Measurements from ENCODE around the gene VPS8. TPM values are rescaled to one million over a fixed set of nuclear protein-coding genes. Genes with fewer than 3 reads are reported as not detected.

The VPS8 gene
- total RNA-seq, 2 experiments from 2014 or later = 32.7 to 33.7 TPM

- intact Hi-C loops (cut with micrococcal nuclease) = no loop called here
- no peak overlapping the region for H3K27ac Mint-ChIP-seq
- H3K9me3 Mint-ChIP-seq = no peaks in the 10 kb centered on the region
- peaks cover 25% of the 10 kb centered on the region for H3K4me1 Mint-ChIP-seq (ENCODE audit: low read depth)
- no peak overlapping the region for H3K4me3 Mint-ChIP-seq
- peak; percentile 49 for DNase-seq
- no peaks in the 10 kb centered on the region for H3K27me3 Mint-ChIP-seq (ENCODE audit: low read depth)
- CTCF ChIA-PET = interaction anchor here (0.6 to 3.1 kb wide), 4 partner anchors 8 to 18 kb away, joined by 3 to 23 read pairs (median 4); no protein-coding TSS in a partner anchor
- no peaks in the 10 kb centered on the region for H3K36me3 Mint-ChIP-seq (ENCODE audit: low read depth)
Observed at GRCh38 chr3:184786280-184786941, 25.6 kb upstream of the VPS8 start.

- DNase-seq = no peak
Observed at GRCh38 chr3:184788751-184789150, 23.2 kb upstream of the VPS8 start.

GRCh38 chr3:184789314-184789998, 22.5 kb upstream of the VPS8 start:
- CTCF ChIA-PET = interaction anchor here (1.5 kb wide), 1 partner anchor 19 kb away, joined by 3 read pairs; no protein-coding TSS in a partner anchor
- H3K9me3 Mint-ChIP-seq = no peaks in the 10 kb centered on the region

More at GRCh38 chr3:184788751-184789150, 23.2 kb upstream of the VPS8 start:
- Mint-ChIP-seq H3K9me3 (no peaks in the 10 kb centered on the region), H3K4me1 (ENCODE audit: low read depth) (peaks cover 25% of the 10 kb centered on the region), H3K4me3 (no peak overlapping the region), H3K27ac (no peak overlapping the region), H3K36me3 (ENCODE audit: low read depth) (no peaks in the 10 kb centered on the region), H3K27me3 (ENCODE audit: low read depth) (no peaks in the 10 kb centered on the region)
- intact Hi-C loops (cut with micrococcal nuclease) = no loop called here
- CTCF ChIA-PET = no interaction called here

GRCh38 chr3:184791171-184791570, 20.8 kb upstream of the VPS8 start:
- intact Hi-C loops (cut with micrococcal nuclease) = no loop called here
- H3K27me3 Mint-ChIP-seq (ENCODE audit: low read depth) = no peaks in the 10 kb centered on the region
- H3K4me1 Mint-ChIP-seq (ENCODE audit: low read depth) = peaks cover 8% of the 10 kb centered on the region
- H3K36me3 Mint-ChIP-seq (ENCODE audit: low read depth) = no peaks in the 10 kb centered on the region
- no peak for DNase-seq
- no peaks in the 10 kb centered on the region for H3K9me3 Mint-ChIP-seq
- H3K4me3 Mint-ChIP-seq = no peak overlapping the region
- H3K27ac Mint-ChIP-seq = no peak overlapping the region
- CTCF ChIA-PET = interaction anchor here (1.1 to 1.5 kb wide), 2 partner anchors 11 to 17 kb away, joined by 3 read pairs; no protein-coding TSS in a partner anchor

More at GRCh38 chr3:184789314-184789998, 22.5 kb upstream of the VPS8 start:
- H3K36me3 Mint-ChIP-seq (ENCODE audit: low read depth) = no peaks in the 10 kb centered on the region
- no peak overlapping the region for H3K4me3 Mint-ChIP-seq
- H3K27ac Mint-ChIP-seq = no peak overlapping the region
- intact Hi-C loops (cut with micrococcal nuclease) = no loop called here
- peaks cover 25% of the 10 kb centered on the region for H3K4me1 Mint-ChIP-seq (ENCODE audit: low read depth)
- H3K27me3 Mint-ChIP-seq (ENCODE audit: low read depth) = no peaks in the 10 kb centered on the region
- no peak for DNase-seq

GRCh38 chr3:184795522-184796190, 16.3 kb upstream of the VPS8 start:
- intact Hi-C loops (cut with micrococcal nuclease) = no loop called here
- Mint-ChIP-seq H3K4me3 (no peak overlapping the region), H3K27me3 (ENCODE audit: low read depth) (peaks cover 5% of the 10 kb centered on the region), H3K27ac (no peak overlapping the region), H3K4me1 (ENCODE audit: low read depth) (no peaks in the 10 kb centered on the region), H3K9me3 (no peaks in the 10 kb centered on the region), H3K36me3 (ENCODE audit: low read depth) (no peaks in the 10 kb centered on the region)
- DNase-seq = no peak
- CTCF ChIA-PET = no interaction called here

DNA sequence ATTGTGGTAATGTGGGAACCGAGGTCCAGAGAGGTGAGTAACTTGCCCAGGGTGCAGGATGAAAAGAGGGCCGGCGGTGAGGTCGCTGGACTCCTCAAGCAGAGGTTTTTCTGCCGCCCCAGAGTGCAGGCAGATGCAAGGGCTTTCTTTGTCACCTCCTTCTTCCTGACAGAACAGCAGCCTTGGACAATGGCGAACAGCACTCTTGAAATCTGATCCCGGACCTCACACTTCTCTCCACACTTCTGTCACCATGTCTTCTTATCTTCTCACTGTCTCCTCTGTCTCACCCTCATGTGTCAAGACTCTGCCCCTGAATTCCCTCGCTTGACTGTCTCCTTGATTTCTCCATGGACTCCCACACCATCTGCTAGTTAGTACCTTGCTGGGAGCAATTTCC, 15.4 kb upstream of the VPS8 start:
- CTCF ChIA-PET = no interaction called here
- intact Hi-C loops (cut with micrococcal nuclease) = no loop called here
- Mint-ChIP-seq H3K27me3 (ENCODE audit: low read depth) (peaks cover 11% of the 10 kb centered on the region), H3K27ac (no peak overlapping the region), H3K9me3 (no peaks in the 10 kb centered on the region), H3K36me3 (ENCODE audit: low read depth) (no peaks in the 10 kb centered on the region), H3K4me3 (no peak overlapping the region), H3K4me1 (ENCODE audit: low read depth) (no peaks in the 10 kb centered on the region)
- DNase-seq = no peak

- CTCF ChIA-PET = no interaction called here
- Mint-ChIP-seq H3K27ac (no peak overlapping the region), H3K4me1 (ENCODE audit: low read depth) (no peaks in the 10 kb centered on the region), H3K36me3 (ENCODE audit: low read depth) (no peaks in the 10 kb centered on the region), H3K4me3 (no peak overlapping the region), H3K27me3 (ENCODE audit: low read depth) (peaks cover 11% of the 10 kb centered on the region), H3K9me3 (no peaks in the 10 kb centered on the region)
- DNase-seq = no peak
- intact Hi-C loops (cut with micrococcal nuclease) = no loop called here
Observed at GRCh38 chr3:184796954-184797353, 15.0 kb upstream of the VPS8 start.

GRCh38 chr3:184798120-184798519, 13.8 kb upstream of the VPS8 start:
- intact Hi-C loops (cut with micrococcal nuclease) = no loop called here
- CTCF ChIA-PET = interaction anchor here (1.4 kb wide), 1 partner anchor 237 kb away, joined by 4 read pairs; no protein-coding TSS in a partner anchor
- no peak for DNase-seq
- Mint-ChIP-seq H3K27me3 (ENCODE audit: low read depth) (peaks cover 11% of the 10 kb centered on the region), H3K36me3 (ENCODE audit: low read depth) (no peaks in the 10 kb centered on the region), H3K27ac (no peak overlapping the region), H3K9me3 (no peaks in the 10 kb centered on the region), H3K4me3 (no peak overlapping the region), H3K4me1 (ENCODE audit: low read depth) (no peaks in the 10 kb centered on the region)

DNA sequence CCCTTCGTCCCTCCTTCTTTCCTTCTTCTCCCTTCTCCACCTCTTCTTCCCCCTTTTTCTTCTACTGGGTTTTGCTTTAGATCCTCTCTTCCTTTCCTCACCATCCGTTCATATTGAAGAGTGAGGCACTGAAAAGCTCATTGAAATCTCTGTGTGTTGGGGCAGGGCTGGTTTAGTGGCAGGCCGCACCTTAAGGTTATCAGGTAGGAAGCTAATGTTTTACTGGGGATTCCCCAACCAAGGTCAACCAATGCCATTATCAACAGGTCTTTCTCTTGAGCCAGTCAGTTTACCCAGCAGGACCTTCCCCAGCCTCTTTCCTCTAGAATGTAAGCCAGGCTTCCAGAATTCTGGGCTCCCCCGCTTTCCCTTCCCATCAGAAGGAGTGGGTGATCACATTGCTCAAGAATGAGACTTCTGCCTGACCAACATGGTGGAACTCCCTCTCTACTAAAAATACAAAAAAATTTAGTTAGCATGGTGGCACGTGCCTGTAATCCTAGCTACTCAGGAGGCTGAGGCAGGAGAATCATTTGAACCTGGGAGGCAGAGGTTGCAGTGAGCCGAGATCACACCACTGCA, 11.5 kb upstream of the VPS8 start:
- no peak for DNase-seq
- Mint-ChIP-seq H3K27ac (no peak overlapping the region), H3K9me3 (no peaks in the 10 kb centered on the region), H3K36me3 (ENCODE audit: low read depth) (no peaks in the 10 kb centered on the region), H3K4me3 (no peak overlapping the region), H3K27me3 (ENCODE audit: low read depth) (peaks cover 11% of the 10 kb centered on the region), H3K4me1 (ENCODE audit: low read depth) (no peaks in the 10 kb centered on the region)
- intact Hi-C loops (cut with micrococcal nuclease) = no loop called here
- CTCF ChIA-PET = interaction anchor here (0.8 to 2.3 kb wide), 4 partner anchors 10 to 129 kb away, joined by 3 to 11 read pairs (median 3); no protein-coding TSS in a partner anchor

DNA sequence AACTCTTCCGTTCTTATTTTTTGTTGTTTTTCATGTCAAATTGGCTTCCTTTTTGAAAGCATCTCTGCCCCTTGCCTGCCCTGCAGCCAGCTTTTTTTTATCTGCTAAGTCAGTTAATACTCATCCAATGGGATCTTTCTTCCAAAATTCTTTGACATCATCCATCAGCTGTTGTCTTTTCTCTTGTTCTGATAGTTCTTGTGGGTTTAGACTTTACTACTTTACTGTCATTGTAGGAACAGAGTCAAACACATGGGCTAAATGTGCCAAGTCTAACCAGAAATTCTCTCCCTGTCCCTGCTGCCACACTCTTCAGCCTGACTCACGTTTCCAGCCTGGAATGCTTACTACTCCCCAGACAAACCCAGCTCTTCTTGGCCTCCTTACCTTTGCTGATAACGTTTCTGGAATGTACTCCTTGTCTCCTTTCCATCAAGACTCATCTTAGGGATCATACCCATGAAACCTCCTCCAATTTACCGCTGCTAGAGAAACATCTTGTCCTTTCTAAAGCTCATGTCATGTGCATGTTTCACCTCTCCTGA, 10.7 kb upstream of the VPS8 start:
- Mint-ChIP-seq H3K27ac (no peak overlapping the region), H3K4me1 (ENCODE audit: low read depth) (no peaks in the 10 kb centered on the region), H3K27me3 (ENCODE audit: low read depth) (peaks cover 11% of the 10 kb centered on the region), H3K9me3 (no peaks in the 10 kb centered on the region), H3K36me3 (ENCODE audit: low read depth) (no peaks in the 10 kb centered on the region), H3K4me3 (no peak overlapping the region)
- CTCF ChIA-PET = interaction anchor here (0.8 to 2.3 kb wide), 6 partner anchors 9 to 287 kb away, joined by 3 to 11 read pairs (median 3); no protein-coding TSS in a partner anchor
- intact Hi-C loops (cut with micrococcal nuclease) = no loop called here
- no peak for DNase-seq

GRCh38 chr3:184802150-184802549, 9.8 kb upstream of the VPS8 start:
- H3K27ac Mint-ChIP-seq = no peak overlapping the region
- no peak for DNase-seq
- intact Hi-C loops (cut with micrococcal nuclease) = no loop called here
- CTCF ChIA-PET = interaction anchor here (1.0 to 3.6 kb wide), 5 partner anchors 9 to 288 kb away, joined by 3 to 21 read pairs (median 4); no protein-coding TSS in a partner anchor
- H3K36me3 Mint-ChIP-seq (ENCODE audit: low read depth) = no peaks in the 10 kb centered on the region
- H3K27me3 Mint-ChIP-seq (ENCODE audit: low read depth) = peaks cover 11% of the 10 kb centered on the region
- H3K4me1 Mint-ChIP-seq (ENCODE audit: low read depth) = no peaks in the 10 kb centered on the region
- no peaks in the 10 kb centered on the region for H3K9me3 Mint-ChIP-seq
- no peak overlapping the region for H3K4me3 Mint-ChIP-seq

GRCh38 chr3:184804801-184805200, 7.2 kb upstream of the VPS8 start:
- H3K4me3 Mint-ChIP-seq = no peak overlapping the region
- CTCF ChIA-PET = interaction anchor here (1.0 to 3.6 kb wide), 7 partner anchors 9 to 166 kb away, joined by 3 to 23 read pairs (median 10); no protein-coding TSS in a partner anchor
- no peaks in the 10 kb centered on the region for H3K9me3 Mint-ChIP-seq
- H3K27ac Mint-ChIP-seq = no peak overlapping the region
- no peaks in the 10 kb centered on the region for H3K4me1 Mint-ChIP-seq (ENCODE audit: low read depth)
- intact Hi-C loops (cut with micrococcal nuclease) = no loop called here
- H3K36me3 Mint-ChIP-seq (ENCODE audit: low read depth) = no peaks in the 10 kb centered on the region
- peaks cover 8% of the 10 kb centered on the region for H3K27me3 Mint-ChIP-seq (ENCODE audit: low read depth)
- DNase-seq = no peak

Data from activated naive CD4-positive, alpha-beta T cell treated with anti-CD3 and anti-CD28 coated beads for 36 hours (primary cell).